NT2/D1 (cell line): ENCODE data around the gene CLIC6.

Experiments used
- YY1 ChIP-seq: IDR thresholded peaks from 2 replicates; pipeline ENCODE4 v1.6.1; 2011; ENCODE audit not compliant: insufficient read length, insufficient read depth
- ZNF274 ChIP-seq: IDR thresholded peaks from 2 replicates; pipeline ENCODE4 v1.6.1; 2011; ENCODE audit warnings: mild to moderate bottlenecking, low read depth, low read length

DNA sequence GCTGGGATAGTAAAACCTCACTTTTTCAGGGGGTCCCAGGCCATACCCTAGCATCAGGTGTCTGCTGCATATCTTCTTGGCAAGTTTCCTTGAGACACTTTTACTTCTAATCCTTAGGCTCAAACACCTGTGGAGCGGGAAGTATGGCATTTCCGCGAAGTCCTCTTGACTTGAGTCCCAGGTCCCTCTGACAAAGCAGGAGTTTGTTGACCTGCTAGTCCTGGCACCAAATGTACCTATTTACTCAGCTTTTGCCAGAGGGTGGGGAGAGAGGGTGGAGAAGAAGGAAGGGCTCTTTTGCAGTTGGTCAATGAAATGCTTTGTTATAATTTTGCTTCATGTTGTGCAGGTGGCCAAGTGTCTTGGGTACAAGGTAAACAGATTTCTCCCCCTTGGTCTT, 59.7 kb downstream of the CLIC6 start:
- no peak for TF ChIP-seq YY1
- no peak for TF ChIP-seq ZNF274
